Right forelimb (tissue), 1 donor: ENCODE data around the gene RAC2.
A peak's percentile ranks its signal among the peaks of the same experiment; 100 is the strongest.

Experiments
- DNase-seq: peaks from one replicate; pipeline ENCODE4 v3.0.0-alpha.2; 2018

The RAC2 gene

GRCh38 chr22:37244114-37244921 is at the start of gene RAC2:
RAC2 (minus strand) TSS chr22:37244269; CDS start chr22:37244148, 121 bp downstream.
- peak; percentile 58 for DNase-seq

GRCh38 chr22:37293172-37293571 is 49.1 kb upstream of the RAC2 start:
- no peak for DNase-seq

- DNase-seq: no peak
Measured at GRCh38 chr22:37292641-37293040, 48.6 kb upstream of the RAC2 start.

- DNase-seq: no peak
Measured at GRCh38 chr22:37291559-37292298, 47.7 kb upstream of the RAC2 start.

- no peak for DNase-seq
Measured at GRCh38 chr22:37290737-37291136, 46.7 kb upstream of the RAC2 start.

- DNase-seq: no peak
Measured at GRCh38 chr22:37289156-37289735, 45.2 kb upstream of the RAC2 start.

- DNase-seq: no peak
Measured at GRCh38 chr22:37288521-37288920, 44.5 kb upstream of the RAC2 start.

- DNase-seq: no peak
Measured at GRCh38 chr22:37287550-37287951, 43.5 kb upstream of the RAC2 start.

- DNase-seq: no peak
Measured at GRCh38 chr22:37285937-37286336, 41.9 kb upstream of the RAC2 start.

GRCh38 chr22:37284805-37285355 is 40.8 kb upstream of the RAC2 start:
- peak; percentile 69 for DNase-seq

- no peak for DNase-seq
Measured at GRCh38 chr22:37284126-37284804, 40.2 kb upstream of the RAC2 start.

- DNase-seq: no peak
Measured at GRCh38 chr22:37283393-37283937, 39.4 kb upstream of the RAC2 start.

GRCh38 chr22:37282385-37282677 is 38.3 kb upstream of the RAC2 start, which contains the start of gene CYTH4:
CYTH4 (plus strand) TSS chr22:37282508; CDS start chr22:37282570, 62 bp downstream.
- DNase-seq: no peak

- DNase-seq: no peak
Measured at GRCh38 chr22:37281646-37282384, 37.7 kb upstream of the RAC2 start.

- DNase-seq: no peak
Measured at GRCh38 chr22:37281195-37281594, 37.1 kb upstream of the RAC2 start.

GRCh38 chr22:37280718-37281117 is 36.6 kb upstream of the RAC2 start:
- DNase-seq: no peak

GRCh38 chr22:37279331-37280181 is 35.5 kb upstream of the RAC2 start:
- DNase-seq: no peak

GRCh38 chr22:37278261-37278660 is 34.2 kb upstream of the RAC2 start:
- no peak for DNase-seq

GRCh38 chr22:37277384-37277783 is 33.3 kb upstream of the RAC2 start:
- no peak for DNase-seq

GRCh38 chr22:37276776-37277175 is 32.7 kb upstream of the RAC2 start:
- DNase-seq: no peak

- DNase-seq: no peak
Measured at GRCh38 chr22:37275622-37276021, 31.6 kb upstream of the RAC2 start.
